ENCODE measurements around the gene ELP4. TPM values are rescaled to one million over a fixed set of nuclear protein-coding genes. Genes with fewer than 3 reads are reported as not detected.

The ELP4 gene
- total and polyA plus RNA-seq, 3 donors from 2014 or later = 28.0 to 29.7 (median 29.1) TPM

- Histone ChIP-seq H3K4me3 (no peak overlapping the region), H3K27me3 (peaks cover 2% of the 10 kb centered on the region), H3K27ac (no peak overlapping the region), H3K36me3 (ENCODE audit: low read depth, missing control alignments) (no peaks in the 10 kb centered on the region), H3K9me3 (no peaks in the 10 kb centered on the region), H3K4me1 (peaks cover 11% of the 10 kb centered on the region)
- 8 to 11% methylated on average over 21 to 24 of the region's 24 CpGs for WGBS, 2 donors
- TF ChIP-seq POLR2A (IDR thresholded peaks at IDR 0.05) (no peak), CTCF (IDR thresholded peaks at IDR 0.05) (no peak)
- no peak for DNase-seq
- intact Hi-C loops (cut with DNase I; ENCODE audit: low total_unique reads) = no loop called here
Measured at GRCh38 chr11:31802990-31803812, 293.6 kb downstream of the ELP4 start.

- TF ChIP-seq POLR2A (IDR thresholded peaks at IDR 0.05) (no peak), CTCF (IDR thresholded peaks at IDR 0.05) (no peak)
- peaks cover 2% of the 10 kb centered on the region for H3K27me3 ChIP-seq
- H3K27ac ChIP-seq = no peak overlapping the region
- intact Hi-C loops (cut with DNase I; ENCODE audit: low total_unique reads) = no loop called here
- 11 to 13% methylated on average over 13 of the region's 13 CpGs for WGBS, 2 donors
- H3K9me3 ChIP-seq = no peaks in the 10 kb centered on the region
- H3K4me3 ChIP-seq = no peak overlapping the region
- H3K4me1 ChIP-seq = peaks cover 11% of the 10 kb centered on the region
- H3K36me3 ChIP-seq (ENCODE audit: low read depth, missing control alignments) = no peaks in the 10 kb centered on the region
- no peak for DNase-seq
Measured at GRCh38 chr11:31803813-31804311, 294.3 kb downstream of the ELP4 start.

GRCh38 chr11:31804312-31805036 is 294.9 kb downstream of the ELP4 start:
- intact Hi-C loops (cut with DNase I; ENCODE audit: low total_unique reads) = no loop called here
- Histone ChIP-seq H3K27me3 (peaks cover 2% of the 10 kb centered on the region), H3K27ac (no peak overlapping the region), H3K9me3 (no peaks in the 10 kb centered on the region), H3K4me1 (peaks cover 11% of the 10 kb centered on the region), H3K4me3 (no peak overlapping the region), H3K36me3 (ENCODE audit: low read depth, missing control alignments) (no peaks in the 10 kb centered on the region)
- 5% methylated on average over 37 to 41 of the region's 41 CpGs for WGBS, 2 donors
- DNase-seq = no peak
- TF ChIP-seq CTCF (IDR thresholded peaks at IDR 0.05) (no peak), POLR2A (IDR thresholded peaks at IDR 0.05) (no peak)

GRCh38 chr11:31805037-31805628 is 295.6 kb downstream of the ELP4 start:
- WGBS, 2 donors = 6 to 7% methylated on average over 9 to 51 of the region's 51 CpGs
- H3K36me3 ChIP-seq (ENCODE audit: low read depth, missing control alignments) = no peaks in the 10 kb centered on the region
- intact Hi-C loops (cut with DNase I; ENCODE audit: low total_unique reads) = no loop called here
- peaks cover 2% of the 10 kb centered on the region for H3K27me3 ChIP-seq
- TF ChIP-seq POLR2A (IDR thresholded peaks at IDR 0.05) = no peak
- no peak for TF ChIP-seq CTCF (IDR thresholded peaks at IDR 0.05)
- H3K9me3 ChIP-seq = no peaks in the 10 kb centered on the region
- H3K4me1 ChIP-seq = peaks cover 15% of the 10 kb centered on the region
- H3K27ac ChIP-seq = no peak overlapping the region
- H3K4me3 ChIP-seq = no peak overlapping the region
- DNase-seq = no peak
